Astrocyte (in vitro differentiated cells and primary cell): Measurements from ENCODE around the gene SQSTM1. TPM values are rescaled to one million over a fixed set of nuclear protein-coding genes. Genes with fewer than 3 reads are reported as not detected.

Experiments
- DNase-seq: peaks from one replicate; pipeline ENCODE4 v3.0.0-alpha.2; 2010; ENCODE audit warnings: low read depth
- FAIRE-seq: peaks from 2 replicates; lab custom pipeline; 2011; peaks lifted over from hg19 to GRCh38; lab: Jason Lieb, UNC
- H2AFZ ChIP-seq: 2 replicates; pipeline ENCODE4 v1.6.0; 2012; ENCODE audit warnings: low read depth, low read length, inconsistent platforms
- H3K27ac ChIP-seq: 2 replicates; pipeline ENCODE4 v1.5.1; 2011; ENCODE audit warnings: low read depth, low read length, inconsistent platforms
- H3K27me3 ChIP-seq: 2 replicates; pipeline ENCODE4 v1.6.0; 2011; ENCODE audit warnings: low read length, inconsistent platforms; ENCODE audit not compliant: insufficient read depth
- H3K36me3 ChIP-seq: 2 replicates; pipeline ENCODE4 v1.5.1; 2011; ENCODE audit warnings: low read length, inconsistent platforms; ENCODE audit not compliant: insufficient read depth
- H3K4me1 ChIP-seq: 2 replicates; pipeline ENCODE4 v1.5.1; 2011; ENCODE audit warnings: low read length, inconsistent platforms; ENCODE audit not compliant: insufficient read depth
- H3K4me2 ChIP-seq: 2 replicates; pipeline ENCODE4 v1.6.0; 2012; ENCODE audit warnings: low read length, inconsistent platforms
- H3K4me3 ChIP-seq: 2 replicates; pipeline ENCODE4 v1.5.1; 2011; ENCODE audit warnings: low read depth, mild to moderate bottlenecking, low read length, inconsistent platforms; ENCODE audit not compliant: insufficient read depth
- H3K79me2 ChIP-seq: 2 replicates; pipeline ENCODE4 v1.6.0; 2012; ENCODE audit warnings: mild to moderate bottlenecking, low read length, inconsistent platforms; ENCODE audit not compliant: insufficient read depth
- H3K9ac ChIP-seq: 2 replicates; pipeline ENCODE4 v1.6.0; 2012; ENCODE audit warnings: mild to moderate bottlenecking, low read length, inconsistent platforms
- H3K9me3 ChIP-seq: 2 replicates; pipeline ENCODE4 v1.5.1; 2012; ENCODE audit warnings: low read depth, mild to moderate bottlenecking, low read length, inconsistent platforms; ENCODE audit not compliant: insufficient read depth
- H4K20me1 ChIP-seq: 2 replicates; pipeline ENCODE4 v1.6.0; 2012; ENCODE audit warnings: low read length, inconsistent platforms; ENCODE audit not compliant: insufficient read depth
- H3K27ac Mint-ChIP-seq: one replicate; pipeline ENCODE4 v1.8.0; 2021; ENCODE audit warnings: mild to moderate bottlenecking, mixed read lengths; ENCODE audit not compliant: unreplicated experiment
- H3K27me3 Mint-ChIP-seq: one replicate; pipeline ENCODE4 v1.8.0; 2021; ENCODE audit warnings: low read depth, mixed read lengths; ENCODE audit not compliant: unreplicated experiment
- H3K36me3 Mint-ChIP-seq: one replicate; pipeline ENCODE4 v1.8.0; 2021; ENCODE audit warnings: low read depth, mixed read lengths; ENCODE audit not compliant: unreplicated experiment
- H3K4me1 Mint-ChIP-seq: one replicate; pipeline ENCODE4 v1.8.0; 2021; ENCODE audit warnings: low read depth, mixed read lengths; ENCODE audit not compliant: unreplicated experiment
- H3K4me3 Mint-ChIP-seq: one replicate; pipeline ENCODE4 v1.8.0; 2021; ENCODE audit warnings: mild to moderate bottlenecking, moderate library complexity, mixed read lengths; ENCODE audit not compliant: unreplicated experiment
- H3K9me3 Mint-ChIP-seq: one replicate; pipeline ENCODE4 v1.8.0; 2021; ENCODE audit warnings: mild to moderate bottlenecking, mixed read lengths; ENCODE audit not compliant: unreplicated experiment
- CTCF ChIP-seq: IDR thresholded peaks from 2 replicates; pipeline ENCODE4 v1.5.1; 2011; ENCODE audit warnings: low read depth, mild to moderate bottlenecking, inconsistent platforms, low read length, moderate library complexity; ENCODE audit not compliant: insufficient read depth
- EZH2 ChIP-seq: IDR thresholded peaks from 2 replicates; pipeline ENCODE4 v1.6.1; 2012; ENCODE audit warnings: mild to moderate bottlenecking, low read length, inconsistent platforms; ENCODE audit not compliant: insufficient read depth
- total RNA-seq: library from RNA; stranded (reverse); gene quantifications from 2 replicates; pipeline ENCODE4 v1.2.1, GENCODE V29; 2021

The SQSTM1 gene
- total RNA-seq, 1 donor from 2014 or later = 262 TPM

- H3K9me3 Mint-ChIP-seq = no peaks in the 10 kb centered on the region
- H3K4me1 ChIP-seq = peaks cover 43% of the 10 kb centered on the region
- H3K4me3 Mint-ChIP-seq = peak overlapping the region; percentile 54
- H3K27ac ChIP-seq = peak overlapping the region; percentile 96
- H3K36me3 Mint-ChIP-seq = peaks cover 18% of the 10 kb centered on the region
- peak overlapping the region; percentile 33 for H2AFZ ChIP-seq
- no peaks in the 10 kb centered on the region for H3K27me3 ChIP-seq
- DNase-seq (no peak), FAIRE-seq (no peak)
- H3K79me2 ChIP-seq = peaks cover 33% of the 10 kb centered on the region
- peak overlapping the region; percentile 97 for H3K9ac ChIP-seq
- TF ChIP-seq CTCF (no peak), EZH2 (no peak)
- no peaks in the 10 kb centered on the region for H3K9me3 ChIP-seq
- no peak overlapping the region for H3K4me3 ChIP-seq
- no peaks in the 10 kb centered on the region for H3K27me3 Mint-ChIP-seq
- peaks cover 16% of the 10 kb centered on the region for H3K4me1 Mint-ChIP-seq
- peak overlapping the region; percentile 84 for H3K4me2 ChIP-seq
- H3K36me3 ChIP-seq = peaks cover 3% of the 10 kb centered on the region
- peaks cover 24% of the 10 kb centered on the region for H4K20me1 ChIP-seq
- peak overlapping the region; percentile 96 for H3K27ac Mint-ChIP-seq
Observed at GRCh38 chr5:179817890-179818745, 2.6 kb upstream of the SQSTM1 start.

GRCh38 chr5:179818746-179819295 lies 1.9 kb upstream of the SQSTM1 start:
- Mint-ChIP-seq H3K4me1 (peaks cover 20% of the 10 kb centered on the region), H3K27ac (peak overlapping the region; percentile 96), H3K27me3 (no peaks in the 10 kb centered on the region), H3K4me3 (peak overlapping the region; percentile 54), H3K9me3 (no peaks in the 10 kb centered on the region), H3K36me3 (peaks cover 15% of the 10 kb centered on the region)
- no peaks in the 10 kb centered on the region for H3K27me3 ChIP-seq
- peaks cover 43% of the 10 kb centered on the region for H3K4me1 ChIP-seq
- peak overlapping the region; percentile 84 for H3K4me2 ChIP-seq
- peaks cover 31% of the 10 kb centered on the region for H4K20me1 ChIP-seq
- H3K27ac ChIP-seq = peak overlapping the region; percentile 96
- H3K9me3 ChIP-seq = no peaks in the 10 kb centered on the region
- H3K9ac ChIP-seq = peak overlapping the region; percentile 97
- no peak overlapping the region for H3K4me3 ChIP-seq
- TF ChIP-seq EZH2 (no peak), CTCF (no peak)
- FAIRE-seq (no peak), DNase-seq (peak; percentile 85)
- H3K79me2 ChIP-seq = peaks cover 40% of the 10 kb centered on the region
- H2AFZ ChIP-seq = peak overlapping the region; percentile 33
- peaks cover 8% of the 10 kb centered on the region for H3K36me3 ChIP-seq
